Measurements from ENCODE around the gene ADAMTS18.
"Not testable (repeated sequence)": the region's sequence is repeated elsewhere in the genome, so short reads cannot be mapped to it uniquely, and the experiment has no call there.

Gene ADAMTS18

DNA sequence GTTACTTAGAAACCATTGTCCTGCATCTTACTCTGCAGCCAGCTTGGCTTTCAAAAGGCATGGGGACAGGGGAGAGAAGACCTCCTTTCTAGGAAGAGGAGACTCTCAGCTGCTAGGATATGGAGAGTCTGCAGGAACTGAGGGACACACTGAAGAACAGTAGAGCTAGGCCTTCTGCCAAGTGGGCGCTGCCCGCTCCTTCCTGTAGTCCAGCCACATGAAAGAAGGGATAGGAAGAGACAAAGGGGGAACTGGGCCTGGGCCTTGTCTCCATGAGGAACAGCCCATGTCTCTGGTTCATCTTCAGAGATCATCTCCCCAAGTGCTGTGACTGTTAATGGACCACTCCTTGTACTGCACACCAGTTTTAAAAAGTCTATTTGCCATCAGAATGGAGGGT, 157.3 kb downstream of the ADAMTS18 start:
- DNase-seq, result no peak

DNA sequence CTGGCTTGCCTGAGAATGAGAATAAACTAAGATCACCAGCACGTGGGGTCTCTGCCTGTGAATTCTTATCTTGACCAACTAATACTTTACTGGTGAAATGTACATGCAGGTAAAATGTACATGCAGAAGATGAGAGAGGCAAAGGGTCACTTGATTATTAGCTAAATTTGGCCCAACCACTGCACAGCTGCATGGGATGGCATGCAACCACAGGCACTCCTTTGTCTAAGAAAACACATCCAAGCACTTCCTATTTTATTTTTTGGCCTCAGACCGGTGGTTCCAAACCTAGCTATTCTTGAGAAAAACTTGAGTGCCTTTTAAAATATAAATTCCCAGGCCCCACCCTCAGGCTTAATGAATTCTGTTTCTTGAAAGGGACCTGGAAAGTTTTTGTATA, 157.7 kb downstream of the ADAMTS18 start:
- no peak for DNase-seq

DNA sequence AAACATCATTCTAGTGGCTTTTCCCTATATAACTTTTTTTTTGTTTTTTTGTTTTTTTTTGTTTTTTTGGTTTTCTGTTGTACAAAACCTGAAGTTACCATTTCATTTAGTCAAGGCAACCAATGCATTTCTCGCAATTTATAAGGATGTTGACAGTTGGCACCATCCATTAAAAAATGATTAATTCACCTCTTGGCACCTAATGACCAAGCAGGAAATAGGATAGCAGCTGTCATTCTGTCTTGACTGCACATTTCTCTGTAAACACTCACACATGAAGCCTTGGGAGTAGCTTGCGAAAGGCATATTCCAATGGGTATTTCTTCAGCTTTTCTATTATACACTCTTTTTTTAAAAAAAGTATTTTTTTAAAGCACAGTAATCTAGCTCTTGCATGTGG, 158.2 kb downstream of the ADAMTS18 start:
- DNase-seq, result no peak

DNA sequence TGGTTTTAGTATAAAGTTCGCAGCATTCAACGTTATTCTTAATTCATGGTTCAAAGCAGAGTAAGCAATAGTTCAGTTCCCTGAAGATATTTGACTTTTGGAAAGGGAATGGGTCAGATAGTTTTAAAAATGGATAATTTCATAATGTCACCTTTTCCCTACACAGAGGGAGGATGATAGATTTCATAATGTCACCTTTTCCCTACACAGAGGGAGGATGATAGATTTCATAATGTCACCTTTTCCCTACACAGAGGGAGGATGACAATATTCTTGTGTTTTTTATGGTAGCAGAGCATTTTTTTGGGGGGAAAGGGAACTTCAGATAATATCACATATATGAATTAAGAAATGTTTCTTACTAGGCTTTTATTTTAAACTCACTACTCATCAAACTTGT, 159.5 kb downstream of the ADAMTS18 start:
- DNase-seq, result not testable (repeated sequence)

DNA sequence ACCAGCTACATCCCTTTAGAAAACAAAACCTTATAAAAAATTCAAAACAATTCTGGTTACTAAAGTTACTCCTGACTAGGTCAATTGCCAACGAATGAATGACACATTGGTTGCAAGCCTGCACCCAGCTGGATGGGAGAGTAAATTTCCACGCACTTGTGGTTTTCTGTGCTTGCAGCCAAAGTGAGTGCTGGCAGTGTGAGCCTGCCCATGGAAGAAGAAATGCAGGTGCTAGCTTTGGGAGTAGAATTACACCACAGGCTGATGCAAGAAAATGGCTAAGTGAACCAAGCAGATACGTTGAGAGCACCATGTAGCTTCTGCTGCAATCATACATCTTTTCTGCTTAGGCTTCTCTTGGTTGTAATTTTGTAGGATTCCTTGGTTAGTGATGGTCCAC, 161.0 kb downstream of the ADAMTS18 start:
- DNase-seq, result no peak

DNA sequence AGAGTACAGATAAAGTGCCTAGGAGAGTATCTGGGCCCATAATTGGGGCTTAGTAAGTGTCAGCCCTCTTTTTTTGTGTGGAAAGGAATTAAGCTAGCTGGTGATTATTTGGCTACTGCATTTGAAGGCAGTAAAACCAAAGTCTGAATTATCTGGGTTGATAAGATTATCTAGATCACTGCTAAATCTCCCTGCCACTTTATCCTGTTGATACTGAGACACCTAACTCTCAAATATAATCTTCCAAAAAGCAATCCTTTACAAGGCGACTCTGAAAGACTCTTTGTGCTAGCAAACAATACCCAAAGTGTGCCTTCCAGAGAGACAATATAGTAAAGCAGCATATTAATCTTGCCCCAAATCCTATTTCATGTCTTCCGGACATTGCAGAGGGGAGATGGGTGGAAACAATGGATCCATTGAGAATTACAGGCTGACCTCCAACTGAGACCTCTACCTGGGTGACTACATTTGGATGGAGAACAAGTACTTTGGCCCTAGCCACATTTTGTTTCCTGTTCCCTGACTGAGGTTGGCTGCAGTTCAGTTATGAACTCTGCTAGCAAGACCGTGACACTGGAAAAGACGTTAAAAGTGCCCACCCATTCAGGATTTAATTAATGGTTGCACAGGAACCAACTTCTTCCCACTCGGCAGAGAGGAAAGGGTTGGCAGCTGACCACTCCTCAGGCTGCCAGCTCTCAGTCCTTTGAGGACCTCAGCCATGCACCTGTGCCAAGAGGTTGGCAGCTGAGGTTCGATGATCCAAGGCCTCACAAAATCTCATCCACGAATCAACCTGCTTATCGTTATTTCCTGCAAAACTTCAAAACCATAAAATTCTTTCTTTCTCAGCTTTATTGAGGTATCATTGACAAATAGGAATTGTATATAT, 163.1 kb downstream of the ADAMTS18 start:
- DNase-seq, result no peak

DNA sequence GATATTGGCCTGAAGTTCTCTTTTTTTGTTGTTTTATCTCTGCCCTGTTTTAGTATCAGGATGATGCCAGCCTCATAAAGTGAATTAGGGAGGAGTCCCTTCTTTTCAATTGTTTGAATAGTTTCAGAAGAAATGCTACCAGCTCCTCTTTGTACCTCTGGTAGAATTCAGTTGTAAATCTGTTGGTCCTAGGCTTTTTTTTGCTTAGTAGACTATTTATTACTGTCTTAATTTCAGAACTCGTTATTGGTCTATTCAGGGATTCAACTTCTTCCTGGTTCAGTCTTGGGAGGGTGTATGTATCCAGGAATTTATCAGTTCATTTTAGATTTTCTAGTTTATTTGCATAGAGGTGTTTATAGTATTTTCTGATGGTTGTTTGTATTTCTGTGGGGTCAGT, 168.6 kb downstream of the ADAMTS18 start:
- not testable (repeated sequence) for DNase-seq

DNA sequence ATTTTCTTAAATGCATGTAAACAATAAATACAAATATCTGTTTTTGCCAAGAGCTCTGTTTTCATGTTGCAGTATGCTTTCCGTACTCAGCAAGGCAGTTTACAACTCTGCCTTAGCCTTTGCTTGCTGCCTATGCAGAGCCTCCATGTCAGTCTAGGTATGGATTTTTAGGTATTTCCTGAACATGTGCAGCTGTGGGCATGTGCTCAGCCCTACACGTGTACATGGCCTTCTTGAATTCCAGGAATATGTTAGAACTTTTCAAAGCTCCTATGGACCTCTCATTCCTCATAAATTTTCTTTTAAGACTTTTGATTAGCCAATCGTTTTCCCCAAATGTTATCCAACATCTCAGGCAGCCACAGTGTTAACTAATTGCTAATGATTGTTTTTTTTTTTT, 171.9 kb downstream of the ADAMTS18 start:
- DNase-seq, result no peak

DNA sequence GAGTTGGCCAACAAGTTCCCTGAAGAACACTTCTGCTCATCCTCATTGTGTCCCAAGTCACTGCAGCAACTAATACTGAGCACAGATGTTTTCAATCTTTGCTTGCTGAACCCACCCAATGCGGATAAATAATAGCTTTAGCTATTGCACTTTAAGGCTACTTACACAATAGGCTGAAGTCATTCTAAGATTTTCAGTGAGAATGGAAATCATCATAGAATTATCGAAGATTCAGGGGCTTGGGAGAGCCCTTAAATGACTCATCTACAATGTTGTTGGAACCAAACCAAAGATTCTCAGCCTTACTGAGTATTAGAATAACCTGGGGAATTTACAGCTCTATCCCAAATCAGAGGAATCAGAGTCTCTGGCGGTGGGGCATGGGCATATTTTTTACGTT, 184.4 kb downstream of the ADAMTS18 start:
- DNase-seq, result no peak

DNA sequence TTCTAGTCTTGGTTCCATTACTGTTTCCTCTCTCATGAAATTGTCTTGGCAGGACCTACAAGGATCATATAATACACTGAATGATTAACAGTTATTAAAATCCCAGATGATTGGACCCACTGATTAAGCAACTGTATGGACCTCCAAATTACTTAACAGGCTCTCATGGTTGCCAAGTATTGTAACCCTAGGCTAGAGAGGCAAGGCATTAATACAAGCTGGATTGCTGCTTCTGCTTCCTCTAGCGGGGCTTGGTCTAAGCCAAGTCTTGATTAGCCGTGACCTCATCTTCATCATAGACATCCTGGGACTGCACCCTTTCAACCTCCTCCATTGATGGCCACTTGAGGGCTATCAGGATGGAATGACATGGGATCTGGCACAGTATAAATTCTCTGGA, 188.7 kb downstream of the ADAMTS18 start:
- no peak for DNase-seq

DNA sequence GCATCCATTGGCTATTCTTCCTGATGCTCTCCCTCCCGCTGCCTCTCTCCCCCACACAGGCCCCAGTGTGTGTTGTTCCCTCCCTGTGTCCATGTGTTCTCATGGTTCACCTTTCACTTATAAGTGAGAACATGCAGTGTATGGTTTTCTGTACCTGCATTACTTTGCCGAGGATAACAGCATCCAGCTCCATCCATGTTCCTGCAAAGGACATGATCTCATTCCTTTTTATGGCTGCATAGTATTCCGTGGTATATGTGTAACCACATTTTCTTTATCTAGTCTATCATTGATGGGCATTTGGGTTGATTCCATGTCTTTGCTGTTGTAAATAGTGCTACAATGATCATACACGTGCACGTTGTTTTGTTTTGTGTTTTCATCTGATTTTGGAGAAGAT, 192.4 kb downstream of the ADAMTS18 start:
- not testable (repeated sequence) for DNase-seq

DNA sequence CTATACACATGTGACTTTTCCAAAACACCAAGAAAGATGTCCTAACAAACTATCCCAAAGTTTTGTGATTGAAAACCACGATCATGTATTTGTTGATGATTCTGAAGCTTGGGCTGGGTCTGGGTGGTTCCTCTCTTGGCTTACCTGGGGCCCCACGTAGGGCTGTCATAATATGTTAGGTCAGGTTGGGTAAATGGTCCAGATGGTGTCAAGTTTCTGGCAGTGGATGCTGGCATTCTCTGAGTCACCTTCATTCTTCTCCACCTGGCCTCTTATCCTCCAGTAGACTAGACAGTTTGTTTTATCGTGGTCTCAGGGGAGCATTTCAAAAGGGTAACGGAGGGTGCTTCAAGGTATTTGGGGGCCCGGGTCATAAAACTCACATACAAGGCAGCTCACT, 196.2 kb downstream of the ADAMTS18 start:
- no peak for DNase-seq

DNA sequence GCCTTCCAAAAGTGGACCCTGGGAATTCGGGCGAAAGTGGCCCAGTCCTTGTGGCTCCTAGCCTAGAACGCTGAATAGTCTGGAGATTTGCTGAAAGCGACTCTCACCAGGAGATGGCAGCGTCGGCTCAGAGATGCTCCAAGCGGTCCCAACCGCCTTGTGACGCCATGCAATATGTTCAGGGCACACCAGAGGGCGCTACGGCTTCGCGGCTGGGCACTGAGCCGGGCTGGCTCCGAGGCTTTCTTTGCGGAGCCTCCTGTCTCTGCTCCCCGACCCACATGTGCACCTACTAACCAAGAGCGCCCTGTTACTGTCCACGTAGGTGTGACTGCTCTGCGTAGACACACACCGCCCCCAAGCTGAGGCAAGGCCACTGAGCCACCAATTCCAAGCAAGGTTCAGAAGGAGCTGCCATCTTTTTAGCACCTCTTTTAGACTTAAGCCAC, 198.7 kb downstream of the ADAMTS18 start:
- DNase-seq, result peak; percentile 66

DNA sequence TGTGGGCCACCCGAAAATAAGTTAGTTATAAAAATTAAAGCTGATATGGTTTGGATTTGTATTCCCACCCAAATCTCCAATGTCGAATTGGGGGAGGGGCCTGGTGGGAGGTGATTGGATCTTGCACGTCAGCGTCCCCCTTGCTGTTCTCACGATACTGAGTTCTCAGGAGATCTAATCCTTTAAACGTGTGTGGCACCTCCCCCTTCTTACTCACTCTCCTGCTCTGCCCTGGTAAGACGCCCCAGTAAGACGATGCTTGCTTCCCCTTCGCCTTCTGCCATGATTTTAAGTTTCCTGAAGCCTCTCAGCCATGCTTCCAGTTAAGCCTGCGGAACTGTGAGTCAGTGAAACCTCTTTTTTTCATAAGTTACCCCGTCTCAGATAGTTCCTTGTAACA, 200.2 kb downstream of the ADAMTS18 start:
- no peak for DNase-seq

DNA sequence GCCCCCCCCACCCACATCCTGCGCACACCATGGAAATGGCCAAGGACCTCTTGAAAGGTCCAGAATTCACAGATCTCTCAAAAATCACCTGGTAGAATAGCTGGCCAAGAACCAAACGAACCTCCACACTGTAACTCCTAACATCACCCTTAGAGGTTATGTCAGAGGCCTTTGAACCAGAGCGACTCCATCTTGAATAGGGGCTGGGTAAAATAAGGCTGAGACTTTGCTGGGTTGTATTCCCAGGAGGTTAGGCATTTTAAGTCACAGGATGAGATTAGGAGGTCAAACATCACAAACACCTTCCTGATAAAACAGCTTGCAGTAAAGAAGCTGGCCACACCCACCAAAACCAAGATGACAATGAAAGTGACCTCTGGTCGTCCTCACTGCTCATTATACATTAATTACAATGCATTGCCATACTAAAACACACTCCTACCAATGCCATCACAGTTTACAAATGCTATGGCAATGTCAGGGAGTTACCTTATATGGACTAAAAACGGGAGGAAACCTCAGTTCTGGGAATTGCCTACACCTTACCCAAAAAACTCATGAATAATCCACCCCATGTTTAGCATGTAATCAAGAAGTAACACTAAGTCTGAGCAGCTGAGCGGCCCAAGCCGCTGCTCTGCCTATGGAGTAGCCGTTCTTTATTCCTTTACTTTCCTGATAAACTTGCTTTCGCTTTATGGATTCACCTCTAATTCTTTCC, 200.9 kb downstream of the ADAMTS18 start:
- DNase-seq, result no peak
